Adipose tissue (tissue), 3 donors: ENCODE data around the gene NRDE2. TPM values are rescaled to one million over a fixed set of nuclear protein-coding genes. Genes with fewer than 3 reads are reported as not detected.

Experiments used
- H3K27ac ChIP-seq: one replicate; pipeline ENCODE4 v1.5.1; 2013; ENCODE audit warnings: low read depth, low read length
- WGBS, 3 donors: extraction: QIAGEN DNeasy Blood & Tissue Kit; methylation state at CpG; one replicate each; pipeline ENCODE4 v1.1.7; 2013; 5-methylcytosine and 5-hydroxymethylcytosine counted together
- polyA plus RNA-seq, 3 donors: library from polyadenylated mRNA; stranded (reverse); fragments of 200-250 nt; gene quantifications; one replicate each; pipeline ENCODE4 v1.2.3, GENCODE V29; 2013
- donor health status: healthy with polysubstance abuse.
- donor health status: Bipolar disorder and iron deficiency.
- donor health status: healthy.

Gene NRDE2
- polyA plus RNA-seq, 3 donors: 3.5 to 5.9 (median 5.6) TPM

- H3K27ac ChIP-seq: no peak overlapping the region
- 80 to 90% (median 86%) methylated on average over 35 of the region's 35 CpGs for WGBS, 3 donors
Observed at GRCh38 chr14:90278199-90279175, 53.3 kb downstream of the NRDE2 start.

- no peak overlapping the region for H3K27ac ChIP-seq
- 90 to 93% (median 92%) methylated on average over 24 of the region's 24 CpGs for WGBS, 3 donors
Observed at GRCh38 chr14:90277581-90278198, 54.1 kb downstream of the NRDE2 start.

- no peak overlapping the region for H3K27ac ChIP-seq
- WGBS, 3 donors: 80 to 90% (median 83%) methylated on average over 18 of the region's 18 CpGs
Observed at GRCh38 chr14:90276646-90277367, 54.9 kb downstream of the NRDE2 start.

DNA sequence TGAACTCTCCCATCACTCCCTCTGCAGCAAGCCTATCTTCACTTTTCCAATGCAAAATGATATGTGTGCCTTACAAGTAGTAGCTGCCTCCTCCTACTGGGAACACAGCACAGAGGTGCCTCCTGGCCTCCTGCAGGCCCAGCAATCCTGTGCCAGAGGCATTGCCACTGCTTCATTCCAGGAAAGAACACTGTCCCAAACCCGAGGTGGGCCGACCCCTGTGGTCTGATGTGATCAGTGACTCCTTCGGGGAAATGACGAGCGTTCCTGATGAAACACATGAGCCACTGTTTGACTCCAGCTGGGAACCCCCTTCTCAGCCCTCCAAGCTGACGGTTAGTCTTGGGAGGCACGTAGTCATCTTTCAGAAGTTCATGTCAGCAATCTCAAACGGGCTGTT is 55.9 kb downstream of the NRDE2 start:
- no peak overlapping the region for H3K27ac ChIP-seq
- 82 to 91% (median 86%) methylated on average over 8 of the region's 8 CpGs for WGBS, 3 donors

GRCh38 chr14:90275458-90275814 is 56.3 kb downstream of the NRDE2 start:
- WGBS, 3 donors: 78 to 89% (median 78%) methylated on average over 9 of the region's 9 CpGs
- H3K27ac ChIP-seq: no peak overlapping the region

GRCh38 chr14:90274808-90275457 is 56.8 kb downstream of the NRDE2 start:
- H3K27ac ChIP-seq: no peak overlapping the region
- WGBS, 3 donors: 51 to 77% (median 56%) methylated on average over 8 of the region's 8 CpGs

DNA sequence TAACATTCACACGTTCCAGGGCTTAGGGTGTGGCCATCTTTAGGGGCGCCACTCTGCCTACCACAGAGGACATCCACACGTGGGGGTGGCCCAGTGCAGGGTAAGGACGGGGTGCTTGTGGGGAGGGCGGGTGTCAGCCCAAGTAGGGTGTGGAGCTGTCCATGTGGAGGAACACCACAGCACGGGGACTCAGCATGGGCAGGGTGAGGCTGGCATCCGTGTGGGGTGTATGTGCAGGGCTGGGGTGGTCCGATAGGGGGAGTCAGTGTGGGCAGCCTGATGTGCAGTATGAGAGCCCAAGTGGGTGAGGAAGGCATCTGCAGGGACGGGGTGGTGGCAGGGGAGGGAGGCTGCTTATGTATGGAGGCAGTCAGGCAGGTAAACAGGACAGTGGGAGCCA is 57.7 kb downstream of the NRDE2 start:
- 74% methylated on average over 9 of the region's 9 CpGs for WGBS, 3 donors
- H3K27ac ChIP-seq: no peak overlapping the region

GRCh38 chr14:90273532-90273931 is 58.2 kb downstream of the NRDE2 start:
- H3K27ac ChIP-seq: no peak overlapping the region
- 56 to 61% (median 58%) methylated on average over 8 of the region's 8 CpGs for WGBS, 3 donors

GRCh38 chr14:90272523-90272922 is 59.2 kb downstream of the NRDE2 start:
- H3K27ac ChIP-seq: no peak overlapping the region
- WGBS, 3 donors: 50 to 83% (median 50%) methylated on average over 9 to 10 of the region's 10 CpGs

DNA sequence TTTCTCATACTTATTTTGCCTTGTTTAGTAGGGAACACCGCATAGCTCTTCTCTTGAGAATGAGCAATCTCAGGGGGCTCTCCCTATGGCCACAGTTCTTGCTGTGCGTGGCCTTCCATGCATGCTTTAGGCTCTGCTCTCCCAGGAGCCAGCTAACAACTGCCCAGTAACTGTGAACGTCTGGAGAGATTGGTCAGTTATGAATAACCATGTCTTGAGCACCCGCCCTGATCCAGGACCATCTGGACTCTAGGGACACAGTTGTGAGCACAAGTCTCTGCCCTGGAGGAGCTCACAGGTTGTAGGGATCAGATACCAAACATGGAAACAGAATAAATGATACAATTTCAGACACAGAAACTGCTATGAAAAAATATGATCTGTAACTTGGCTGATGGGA is 63.3 kb downstream of the NRDE2 start:
- 88 to 91% (median 89%) methylated on average over 4 of the region's 4 CpGs for WGBS, 3 donors

GRCh38 chr14:90266441-90267154 is 65.1 kb downstream of the NRDE2 start:
- H3K27ac ChIP-seq: no peak overlapping the region
- 95 to 98% (median 97%) methylated on average over 8 to 9 of the region's 9 CpGs for WGBS, 3 donors

More for the DNA sequence above, 63.3 kb downstream of the NRDE2 start:
- no peak overlapping the region for H3K27ac ChIP-seq

DNA sequence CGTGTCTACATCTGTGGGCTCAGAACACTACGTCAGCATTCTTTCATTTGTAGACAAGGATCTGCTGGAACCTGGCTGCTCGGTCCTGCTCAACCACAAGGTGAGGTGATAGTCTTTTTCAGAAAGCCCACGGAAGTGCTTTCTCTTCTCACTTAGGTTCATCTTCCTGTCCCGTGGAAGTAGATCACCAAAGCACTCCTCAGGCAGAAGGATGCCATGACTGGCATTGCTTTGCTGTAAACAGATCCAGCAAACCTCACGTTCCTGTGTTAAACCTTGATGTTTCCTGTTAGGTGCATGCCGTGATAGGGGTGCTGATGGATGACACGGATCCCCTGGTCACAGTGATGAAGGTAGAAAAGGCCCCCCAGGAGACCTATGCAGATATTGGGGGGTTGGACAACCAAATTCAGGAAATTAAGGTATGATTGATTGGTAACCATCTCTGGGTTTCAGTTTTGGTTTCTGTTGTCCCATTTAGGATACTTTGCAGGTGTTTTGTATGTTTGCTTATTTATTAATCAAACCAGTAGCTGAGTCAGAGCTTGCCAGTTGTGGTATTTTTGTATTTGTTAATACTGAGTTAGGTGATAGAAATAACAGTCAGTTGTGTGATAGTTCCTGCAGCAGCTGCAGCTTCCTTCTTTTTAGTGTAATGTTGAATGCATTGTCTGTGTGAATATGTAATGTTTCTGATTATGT is 67.8 kb downstream of the NRDE2 start:
- WGBS, 3 donors: 75 to 83% (median 83%) methylated on average over 7 to 8 of the region's 8 CpGs

GRCh38 chr14:90256354-90257131 is 75.2 kb downstream of the NRDE2 start, which contains the start of gene PSMC1:
TSS of gene PSMC1 (plus strand) at chr14:90256553. CDS start at chr14:90256598, 45 bp downstream.
- no peak within 1 kb of the TSS for H3K27ac ChIP-seq
- WGBS, 3 donors: 0 to 1% (median 0%) methylated on average over 52 to 55 of the region's 55 CpGs

More for the DNA sequence above, 67.8 kb downstream of the NRDE2 start:
- H3K27ac ChIP-seq: no peak overlapping the region

DNA sequence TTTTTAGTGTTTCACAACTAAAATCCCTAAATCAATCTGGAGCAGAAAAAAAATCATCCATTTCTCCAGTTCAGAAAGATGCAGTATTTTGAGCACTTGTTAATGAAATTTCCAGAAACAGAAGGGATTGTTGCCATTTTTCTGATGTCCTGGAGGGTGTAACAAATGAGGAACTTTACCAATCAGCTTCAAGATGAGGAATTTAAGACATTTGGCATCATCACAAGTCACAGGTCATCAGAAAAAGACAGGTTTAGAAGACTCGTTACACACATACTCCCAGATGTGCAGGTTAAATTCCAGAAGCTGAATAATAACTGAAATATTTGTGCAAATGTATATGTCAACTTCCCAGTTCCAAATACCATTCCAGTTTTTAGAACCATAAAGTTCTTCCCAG is 75.9 kb downstream of the NRDE2 start:
- 24 to 61% (median 55%) methylated on average over 1 of the region's 1 CpG for WGBS, 3 donors
- H3K27ac ChIP-seq: no peak overlapping the region

- 86 to 91% (median 88%) methylated on average over 8 of the region's 8 CpGs for WGBS, 3 donors
Observed at GRCh38 chr14:90253826-90254225, 77.9 kb downstream of the NRDE2 start.

GRCh38 chr14:90248594-90248993 is 83.1 kb downstream of the NRDE2 start:
- H3K27ac ChIP-seq: no peak overlapping the region
- WGBS, 3 donors: 68 to 80% (median 71%) methylated on average over 2 of the region's 2 CpGs

More at GRCh38 chr14:90253826-90254225, 77.9 kb downstream of the NRDE2 start:
- no peak overlapping the region for H3K27ac ChIP-seq
